ENCODE measurements around the gene ARID1B.

Gene ARID1B

DNA sequence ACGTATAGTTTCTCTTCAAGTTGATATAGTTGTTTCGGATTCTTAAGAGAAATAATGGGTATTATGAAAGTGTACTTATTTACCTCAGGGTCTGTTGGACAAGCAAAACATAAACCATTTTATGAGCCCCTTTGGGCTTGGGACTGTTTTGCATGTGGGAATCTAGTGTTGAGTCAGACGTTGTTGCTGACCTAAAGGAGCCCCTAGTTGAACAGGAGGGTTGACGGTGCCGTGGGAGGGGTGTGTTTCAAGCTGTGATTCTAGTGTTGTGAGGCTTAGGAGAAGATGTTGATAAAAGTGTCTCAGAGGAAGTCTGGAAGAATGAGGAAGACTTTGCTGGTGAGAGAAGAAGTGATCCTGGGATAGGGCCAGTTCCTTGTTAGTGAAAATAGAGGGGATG, 140.0 kb downstream of the ARID1B start:
- no peak overlapping the region for H3K27ac ChIP-seq
- no peak for TF ChIP-seq ZFX (IDR thresholded peaks at IDR 0.05)
- TF ChIP-seq, protein P1, sequence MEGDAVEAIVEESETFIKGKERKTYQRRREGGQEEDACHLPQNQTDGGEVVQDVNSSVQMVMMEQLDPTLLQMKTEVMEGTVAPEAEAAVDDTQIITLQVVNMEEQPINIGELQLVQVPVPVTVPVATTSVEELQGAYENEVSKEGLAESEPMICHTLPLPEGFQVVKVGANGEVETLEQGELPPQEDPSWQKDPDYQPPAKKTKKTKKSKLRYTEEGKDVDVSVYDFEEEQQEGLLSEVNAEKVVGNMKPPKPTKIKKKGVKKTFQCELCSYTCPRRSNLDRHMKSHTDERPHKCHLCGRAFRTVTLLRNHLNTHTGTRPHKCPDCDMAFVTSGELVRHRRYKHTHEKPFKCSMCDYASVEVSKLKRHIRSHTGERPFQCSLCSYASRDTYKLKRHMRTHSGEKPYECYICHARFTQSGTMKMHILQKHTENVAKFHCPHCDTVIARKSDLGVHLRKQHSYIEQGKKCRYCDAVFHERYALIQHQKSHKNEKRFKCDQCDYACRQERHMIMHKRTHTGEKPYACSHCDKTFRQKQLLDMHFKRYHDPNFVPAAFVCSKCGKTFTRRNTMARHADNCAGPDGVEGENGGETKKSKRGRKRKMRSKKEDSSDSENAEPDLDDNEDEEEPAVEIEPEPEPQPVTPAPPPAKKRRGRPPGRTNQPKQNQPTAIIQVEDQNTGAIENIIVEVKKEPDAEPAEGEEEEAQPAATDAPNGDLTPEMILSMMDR (conservative IDR thresholded peaks at IDR 0.05) = no peak

- TF ChIP-seq, protein P1 (conservative IDR thresholded peaks at IDR 0.05) = no peak
- no peak for TF ChIP-seq ZFX (IDR thresholded peaks at IDR 0.05)
- no peak overlapping the region for H3K27ac ChIP-seq
These were observed 141.5 kb downstream of the ARID1B start for GRCh38 chr6:156918647-156919046.

- no peak overlapping the region for H3K27ac ChIP-seq
- no peak for TF ChIP-seq ZFX (IDR thresholded peaks at IDR 0.05)
- TF ChIP-seq, protein P1 (conservative IDR thresholded peaks at IDR 0.05) = no peak
These were observed 142.2 kb downstream of the ARID1B start for GRCh38 chr6:156919370-156919769.

DNA sequence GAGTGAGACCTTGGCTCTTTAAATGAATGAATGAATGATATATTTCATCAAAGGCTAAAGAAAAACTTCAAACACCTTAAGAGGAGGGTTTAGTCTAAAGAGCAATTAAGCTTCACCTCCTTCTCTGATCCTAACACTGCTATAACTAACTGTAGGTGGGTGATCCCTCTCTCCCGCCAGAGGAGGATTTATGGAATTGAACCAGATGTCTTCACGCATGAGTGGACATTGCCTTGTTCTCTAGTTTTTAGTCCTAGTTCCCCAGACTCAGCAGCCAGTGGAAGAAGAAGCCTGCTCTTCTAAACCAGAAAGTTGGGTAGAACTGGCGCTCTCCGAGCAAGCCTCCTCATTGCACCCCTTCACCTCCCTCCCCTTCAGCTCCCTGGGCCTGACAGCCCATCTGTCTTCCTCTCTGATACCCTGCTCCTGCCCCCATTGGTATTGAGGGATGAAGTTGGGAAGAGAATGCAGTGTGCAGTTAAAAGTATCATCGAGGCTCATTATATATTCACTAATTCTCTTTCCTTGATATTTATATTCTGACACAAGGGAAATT, 142.7 kb downstream of the ARID1B start:
- H3K27ac ChIP-seq = no peak overlapping the region
- TF ChIP-seq ZFX (IDR thresholded peaks at IDR 0.05) = no peak
- TF ChIP-seq, protein P1 (conservative IDR thresholded peaks at IDR 0.05) = no peak

- no peak overlapping the region for H3K27ac ChIP-seq
- no peak for TF ChIP-seq ZFX (IDR thresholded peaks at IDR 0.05)
- TF ChIP-seq, protein P1 (conservative IDR thresholded peaks at IDR 0.05) = no peak
These were observed 147.1 kb downstream of the ARID1B start for GRCh38 chr6:156924246-156924645.

GRCh38 chr6:156925026-156925425, 147.8 kb downstream of the ARID1B start:
- H3K27ac ChIP-seq = no peak overlapping the region
- TF ChIP-seq, protein P1 (conservative IDR thresholded peaks at IDR 0.05) = no peak

DNA sequence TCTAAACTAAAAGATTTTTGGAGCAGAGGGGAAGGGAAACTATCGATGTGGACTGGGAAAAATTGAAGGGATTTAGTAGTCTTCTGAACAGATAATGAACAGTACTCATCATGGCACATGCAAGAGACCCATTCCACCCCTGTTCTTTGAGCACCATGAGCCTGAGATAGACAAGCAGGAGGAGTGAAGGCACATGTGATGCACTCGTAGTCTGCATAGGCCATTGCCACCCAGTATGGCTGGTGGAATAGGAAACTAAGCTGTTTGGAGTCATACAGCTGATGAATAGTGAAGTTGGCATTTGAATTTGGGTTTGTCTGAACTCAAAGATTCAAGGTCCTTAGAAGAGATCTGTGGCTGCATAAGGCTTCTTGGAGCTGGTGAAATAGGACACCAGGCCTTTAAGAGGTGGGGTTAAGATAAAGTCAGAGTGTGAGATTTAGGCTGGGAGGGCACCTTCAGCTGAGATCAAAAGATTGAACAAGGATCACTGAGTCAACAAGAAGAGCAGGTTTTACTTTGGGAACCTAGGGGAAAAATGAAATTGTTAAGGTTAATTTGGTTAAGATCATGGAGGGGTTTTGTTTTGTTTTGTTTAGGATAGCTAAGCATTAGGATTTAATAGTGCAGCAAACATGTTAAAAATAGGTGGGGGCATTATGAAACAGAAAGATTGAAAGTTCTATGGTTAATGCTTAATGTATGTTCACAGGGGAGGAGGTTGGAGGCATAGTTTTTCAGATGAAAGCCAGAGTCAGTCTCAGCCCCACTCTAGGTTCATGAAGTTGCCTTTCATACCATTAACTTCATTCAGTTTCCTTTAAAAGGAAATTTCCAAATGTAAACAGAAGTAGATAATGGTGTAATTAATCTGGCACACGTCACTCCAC, 148.8 kb downstream of the ARID1B start:
- peak overlapping the region; percentile 23 for H3K27ac ChIP-seq
- TF ChIP-seq, protein P1 (conservative IDR thresholded peaks at IDR 0.05) = no peak
- TF ChIP-seq ZFX (IDR thresholded peaks at IDR 0.05) = no peak
